Mesenteric fat pad (tissue), 1 donor: ENCODE measurements around the gene HPN. TPM values are rescaled to one million over a fixed set of nuclear protein-coding genes. Genes with fewer than 3 reads are reported as not detected.

Experiments used
- DNase-seq: peaks from one replicate; pipeline ENCODE4 v3.0.0-alpha.2; 2020; ENCODE audit warnings: low spot score
- total RNA-seq: library from RNA; stranded (reverse); fragmentation: NEBNext Ultra II Directional; extraction: Animal tissue kit (Norgen Biotek cat#: 25700); gene quantifications from one replicate; pipeline ENCODE4 v1.2.1, GENCODE V29; 2021
- donor health status: DM: yes; HTN: yes; CAD: no.

The HPN gene
- total RNA-seq, 1 donor from 2014 or later, result 1.4 TPM

DNA sequence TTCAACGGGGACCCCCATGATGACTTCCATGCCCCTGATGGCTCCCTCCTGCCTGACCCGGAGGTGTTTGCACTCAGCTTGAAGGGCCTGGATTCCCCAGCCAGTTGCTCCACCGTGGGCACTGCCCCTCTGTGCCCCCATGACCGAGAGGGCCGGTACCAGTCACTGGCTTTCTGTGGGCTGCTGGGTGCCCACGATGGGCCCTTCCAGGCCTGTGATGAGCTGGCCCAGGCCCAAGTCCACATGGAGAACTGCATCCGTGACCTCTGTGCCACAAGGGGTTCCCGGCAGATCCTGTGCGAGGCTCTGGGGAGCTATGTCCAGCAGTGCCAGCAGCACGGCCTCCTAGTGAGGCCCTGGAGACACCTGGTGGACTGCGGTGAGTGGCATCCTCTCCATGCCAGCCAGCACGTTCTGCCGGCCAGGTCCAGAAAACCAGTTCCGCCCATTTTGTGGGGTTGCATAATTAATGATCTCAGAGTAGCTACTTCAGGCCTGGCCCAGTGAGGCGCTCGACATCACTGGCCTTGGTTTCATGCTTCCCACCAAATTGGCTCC is 39.2 kb downstream of the HPN start:
- no peak for DNase-seq

DNA sequence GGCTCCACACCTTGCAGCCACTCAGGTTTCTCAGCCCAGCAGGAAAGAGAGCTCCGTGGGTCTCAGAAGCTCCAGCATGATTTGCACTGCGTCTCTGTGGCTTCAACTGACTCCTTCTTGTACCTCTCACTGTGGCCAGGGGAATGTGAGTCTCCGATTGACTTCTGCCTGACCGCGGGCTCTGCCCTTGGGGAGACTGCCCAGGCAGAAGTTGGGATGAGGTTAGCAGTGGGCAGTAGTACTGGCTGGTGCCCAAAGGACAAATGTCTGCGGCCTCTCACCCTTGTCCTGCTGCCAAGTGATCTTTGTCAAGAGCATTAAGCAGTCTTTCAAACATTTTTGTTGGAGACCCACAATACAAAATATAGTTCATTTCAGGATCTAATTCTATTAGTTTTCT is 39.7 kb downstream of the HPN start:
- no peak for DNase-seq

DNA sequence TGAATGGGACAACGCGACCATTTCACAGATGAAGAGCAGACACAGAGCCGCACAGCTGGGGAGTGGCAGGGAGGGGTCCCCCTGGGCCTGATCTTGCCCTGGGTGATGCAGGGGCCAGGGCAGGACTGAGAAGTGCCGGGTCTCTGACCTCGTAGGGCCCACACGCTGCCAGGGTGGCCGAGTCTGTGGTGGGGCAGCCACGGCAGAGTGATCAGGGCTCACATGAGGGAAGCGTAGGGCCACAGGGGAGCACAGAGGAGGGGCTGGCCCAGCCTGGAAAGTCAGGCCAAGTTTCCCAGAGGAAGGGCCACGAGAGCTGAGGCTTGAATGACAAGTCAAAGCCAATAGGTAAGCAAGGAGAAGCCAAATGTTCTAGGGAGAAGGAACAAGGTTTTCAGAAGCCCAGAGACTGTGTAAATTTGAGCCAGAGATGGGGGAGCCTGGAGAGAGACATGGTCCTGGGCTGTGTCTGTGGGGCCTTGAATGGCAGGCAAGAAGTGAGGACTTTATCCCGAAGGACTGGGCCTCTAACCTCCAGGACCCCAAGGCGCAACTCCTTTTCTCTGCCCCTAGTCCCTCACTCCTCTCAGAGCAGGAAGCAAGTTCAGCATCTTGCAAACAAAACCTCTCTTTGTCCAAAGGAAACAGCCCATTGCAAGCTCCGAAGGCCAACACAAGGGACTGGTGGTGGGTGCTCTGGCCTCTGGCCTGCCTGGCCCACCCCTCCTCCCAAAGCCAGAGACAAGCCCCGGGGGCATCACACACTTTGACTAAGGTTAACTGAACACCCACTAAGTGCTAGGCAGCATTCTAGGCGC is 42.4 kb downstream of the HPN start:
- DNase-seq, result no peak

DNA sequence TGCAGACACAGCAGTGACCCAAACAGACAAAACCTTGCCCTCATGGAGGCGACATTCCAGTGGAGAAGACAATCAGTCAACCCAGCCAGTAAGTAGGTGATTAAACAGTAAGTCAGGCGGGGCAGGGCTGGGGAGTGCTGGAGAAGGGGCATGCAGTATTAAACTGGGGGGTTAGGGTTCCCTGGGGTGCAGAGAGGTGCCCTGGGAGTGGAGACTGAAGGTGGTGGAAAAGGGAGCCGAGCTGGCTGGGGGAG is 42.9 kb downstream of the HPN start:
- no peak for DNase-seq

DNA sequence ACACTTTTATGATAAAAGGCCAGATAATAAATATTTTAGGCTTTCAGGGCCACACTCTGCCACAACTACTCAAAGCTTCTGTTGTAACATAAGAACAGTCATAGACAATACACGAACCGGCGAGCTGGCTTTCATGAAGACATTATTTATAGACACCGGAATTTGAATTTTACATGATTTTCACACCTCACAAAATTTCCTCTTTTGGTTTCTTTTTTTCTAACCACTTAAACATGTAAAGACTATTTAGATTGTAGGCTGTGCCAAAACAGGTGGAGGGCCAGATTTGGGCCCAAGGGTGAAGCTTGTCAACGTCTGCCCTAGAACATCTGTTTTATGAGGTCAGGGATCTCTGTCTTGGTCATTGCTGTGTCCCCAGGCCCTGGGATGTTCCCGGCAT is 44.4 kb downstream of the HPN start:
- DNase-seq, result no peak

DNA sequence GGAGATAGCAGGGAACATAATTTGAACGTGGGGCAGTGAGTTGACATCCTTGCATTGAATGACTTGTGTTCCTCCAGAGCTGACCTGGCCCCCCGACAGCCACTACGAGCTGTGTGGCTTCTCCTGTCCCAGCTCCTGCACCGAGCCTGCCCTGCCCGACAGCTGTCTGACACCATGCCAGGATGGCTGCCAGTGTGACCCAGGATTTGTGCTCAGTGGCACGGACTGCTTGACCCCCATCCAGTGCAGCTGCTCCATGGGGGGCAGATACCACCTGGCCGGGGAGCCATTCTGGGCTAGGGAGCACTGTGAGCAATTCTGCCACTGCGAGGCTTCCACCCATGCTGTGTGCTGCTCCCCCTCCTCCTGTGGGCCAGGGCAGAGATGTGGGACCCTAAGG is 44.9 kb downstream of the HPN start:
- no peak for DNase-seq

DNA sequence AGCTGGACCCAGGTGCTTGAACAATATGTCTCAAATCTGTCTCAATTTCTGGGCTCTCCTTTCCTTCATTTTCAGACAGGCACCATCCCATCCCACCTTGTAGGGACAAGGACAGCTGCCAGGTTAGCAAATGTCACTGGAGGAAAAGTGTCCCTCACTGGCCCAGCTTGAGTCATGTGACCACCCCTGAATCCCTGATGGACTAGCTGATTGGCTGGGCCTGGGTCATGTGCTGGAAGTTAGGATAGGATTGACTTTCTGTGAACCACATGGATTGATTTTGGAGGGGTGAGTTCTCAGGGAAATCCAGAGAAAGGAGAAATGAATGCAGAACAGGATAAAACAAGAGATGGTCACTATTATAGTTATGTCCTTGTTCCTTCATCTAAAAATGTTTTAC is 45.9 kb downstream of the HPN start:
- no peak for DNase-seq

DNA sequence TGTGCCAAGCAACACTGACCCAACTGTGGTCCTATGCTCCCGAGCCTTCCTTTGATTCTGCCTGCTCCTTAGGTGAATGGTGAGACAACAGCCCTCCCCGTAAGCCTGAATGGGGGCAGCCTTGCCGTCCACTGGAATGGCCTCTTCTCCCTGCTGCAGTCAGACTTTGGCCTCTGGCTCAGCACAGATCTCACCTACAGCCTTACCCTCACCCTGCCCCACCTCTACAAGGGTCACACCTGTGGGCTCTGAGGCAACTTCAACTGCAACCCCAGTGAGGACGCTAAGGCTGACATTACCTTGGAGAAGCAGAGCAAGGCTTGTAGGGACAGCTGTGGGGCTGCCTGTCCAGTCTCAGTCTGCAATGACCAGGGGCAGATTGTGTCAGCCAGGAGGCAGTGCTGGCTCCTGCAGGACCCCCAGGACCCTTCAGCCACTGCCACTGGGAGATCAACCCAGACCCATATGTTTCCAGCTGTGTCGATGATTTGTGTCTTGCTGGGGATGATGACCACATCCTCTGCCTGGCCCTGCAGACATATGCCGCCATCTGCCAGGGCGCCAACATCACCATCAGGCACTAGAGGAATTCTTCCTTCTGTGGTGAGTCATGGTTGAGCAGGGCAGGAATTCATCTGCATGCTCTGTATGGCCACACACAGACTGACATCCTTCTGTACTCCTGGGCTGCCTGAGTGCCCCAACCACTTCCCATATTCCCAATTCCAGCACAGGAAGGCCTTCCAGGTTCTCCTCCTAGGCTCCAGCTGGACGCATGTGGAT is 46.8 kb downstream of the HPN start:
- DNase-seq, result no peak

DNA sequence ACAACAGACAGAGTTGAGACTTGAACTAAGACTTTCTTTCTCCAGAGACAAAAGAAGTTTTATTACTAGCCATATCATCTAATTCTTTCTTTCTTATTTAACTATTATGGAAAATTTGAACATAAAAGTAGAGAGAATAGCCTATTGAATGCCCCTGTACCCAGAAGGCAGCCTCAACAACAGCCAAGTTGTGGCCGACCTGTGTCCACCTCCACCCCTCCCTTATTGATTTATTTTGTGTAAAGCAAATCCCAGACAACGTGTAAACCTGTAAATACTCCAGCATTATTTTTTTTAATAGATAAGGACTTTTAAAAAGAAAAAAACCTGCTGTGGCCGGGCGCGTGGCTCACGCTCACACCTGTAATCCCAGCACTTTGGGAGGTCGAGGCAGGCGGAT is 48.0 kb downstream of the HPN start:
- DNase-seq, result no peak

DNA sequence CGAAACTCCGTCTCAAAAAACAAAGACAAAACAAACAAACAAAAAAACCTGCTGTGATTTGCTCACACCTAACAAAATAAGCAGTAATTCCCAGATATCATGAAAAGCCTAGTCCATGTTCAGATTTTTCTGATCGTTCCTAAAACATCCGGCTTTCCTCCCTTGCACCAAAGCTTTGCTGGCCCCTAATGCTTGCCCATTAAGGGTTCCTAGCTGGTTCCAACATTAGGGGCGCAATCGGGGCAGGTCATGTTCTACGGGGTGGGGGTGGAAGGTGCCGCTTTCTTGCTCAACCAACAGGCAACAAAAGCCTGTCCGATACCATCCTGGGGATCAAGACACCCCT is 48.6 kb downstream of the HPN start:
- DNase-seq, result no peak

DNA sequence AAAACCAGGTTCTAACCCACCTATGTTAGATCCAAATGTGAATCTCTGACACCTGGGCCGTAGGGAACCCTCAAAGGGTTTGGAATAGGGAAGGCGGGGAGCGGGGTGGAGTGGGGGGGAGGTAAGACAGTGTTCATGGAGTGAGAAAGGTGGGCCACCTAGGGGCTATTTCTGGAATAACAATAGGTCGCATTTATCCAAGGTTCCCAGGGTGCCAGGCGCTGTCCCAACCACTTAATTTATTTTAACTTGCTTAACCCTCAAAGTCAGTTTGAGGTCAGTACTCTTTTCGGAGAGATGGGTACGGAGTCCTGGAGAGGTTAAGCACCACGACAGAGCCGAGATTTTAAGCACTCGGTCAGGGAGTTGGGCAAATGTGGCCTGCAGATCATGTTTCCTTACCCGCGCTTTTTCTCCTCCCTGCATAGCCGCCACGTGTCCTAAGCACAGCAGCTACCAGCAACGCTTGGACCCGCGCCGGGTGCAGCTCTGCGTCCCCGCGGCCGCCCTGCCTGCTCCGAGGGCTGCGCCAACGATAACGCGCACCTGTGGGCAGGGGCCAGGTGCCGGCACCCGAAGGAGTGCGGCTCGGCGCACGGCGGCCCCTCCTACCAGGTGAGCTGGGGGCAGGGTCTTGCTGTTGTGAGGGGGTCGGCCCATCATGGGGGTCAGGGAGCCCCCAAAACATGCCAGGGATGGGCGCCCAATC is 49.1 kb downstream of the HPN start:
- no peak for DNase-seq

DNA sequence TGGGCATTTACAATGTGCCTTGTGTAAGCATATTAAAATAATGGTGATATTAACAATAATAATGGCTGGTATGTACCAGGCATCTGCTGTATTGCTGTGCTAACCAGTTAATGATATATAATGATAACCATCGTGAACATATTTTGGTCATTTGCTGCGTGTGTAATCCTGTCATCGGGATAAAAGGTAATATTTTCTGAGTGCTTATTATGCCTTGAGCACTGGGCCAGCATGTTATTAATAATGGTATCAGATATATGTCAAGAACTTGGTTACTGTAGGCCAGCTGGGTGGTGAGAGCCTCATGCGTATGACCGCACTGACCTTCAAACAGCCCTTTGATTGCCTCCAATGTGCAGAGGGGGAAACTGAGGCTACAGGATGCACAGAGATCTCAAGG is 51.9 kb downstream of the HPN start:
- DNase-seq, result no peak

DNA sequence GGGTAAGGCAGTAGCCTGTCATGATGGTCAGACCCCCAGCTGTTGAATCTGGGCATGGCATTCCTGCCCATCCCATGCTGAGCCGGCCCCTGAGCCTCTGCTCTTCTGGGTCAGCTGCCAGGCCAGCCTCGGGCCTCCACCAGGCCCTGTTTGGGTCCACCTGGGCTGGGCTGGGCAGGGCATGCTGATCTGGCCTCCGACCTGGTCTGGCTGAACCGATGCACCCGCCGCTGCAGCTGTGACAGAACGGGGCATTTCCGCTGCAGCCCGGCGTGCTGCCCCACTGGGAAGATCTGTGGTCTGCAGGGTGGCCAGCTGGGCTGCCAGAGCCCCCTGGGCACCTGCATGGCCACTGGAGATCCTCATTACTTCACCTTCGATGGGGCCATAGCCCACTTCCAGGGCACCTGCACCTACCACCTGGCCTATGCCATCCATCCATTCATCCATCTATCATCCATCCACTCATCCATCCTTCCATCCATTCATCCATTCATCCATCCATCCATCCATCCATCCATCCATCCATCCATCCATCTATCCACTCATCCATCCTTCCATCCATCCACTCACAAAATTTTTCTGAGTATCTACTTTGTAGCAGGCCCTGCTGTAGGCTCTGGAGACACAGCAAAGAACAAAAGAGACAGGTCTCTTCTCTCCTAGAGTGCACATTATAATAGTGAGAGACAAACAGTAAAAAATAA is 52.6 kb downstream of the HPN start:
- no peak for DNase-seq

DNA sequence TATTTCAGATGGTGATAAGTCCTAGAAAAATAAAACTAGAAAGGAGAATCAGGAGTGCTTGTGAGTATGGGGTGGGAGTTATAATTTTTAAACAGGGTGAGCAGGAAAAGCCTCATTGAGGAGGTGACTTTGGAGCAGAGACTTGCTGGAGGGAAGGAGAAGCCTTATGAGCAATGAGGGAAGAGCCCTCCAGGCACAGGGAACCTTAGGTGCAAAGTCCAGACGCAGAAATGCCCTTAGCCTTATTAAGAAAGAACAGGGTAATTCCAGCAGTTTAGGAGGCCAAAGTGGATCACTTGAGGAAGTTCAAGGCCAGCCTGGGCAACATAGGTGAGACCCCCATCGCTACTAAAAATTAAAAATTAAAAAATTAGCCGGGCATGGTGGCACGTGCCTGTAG is 53.1 kb downstream of the HPN start:
- DNase-seq, result no peak

DNA sequence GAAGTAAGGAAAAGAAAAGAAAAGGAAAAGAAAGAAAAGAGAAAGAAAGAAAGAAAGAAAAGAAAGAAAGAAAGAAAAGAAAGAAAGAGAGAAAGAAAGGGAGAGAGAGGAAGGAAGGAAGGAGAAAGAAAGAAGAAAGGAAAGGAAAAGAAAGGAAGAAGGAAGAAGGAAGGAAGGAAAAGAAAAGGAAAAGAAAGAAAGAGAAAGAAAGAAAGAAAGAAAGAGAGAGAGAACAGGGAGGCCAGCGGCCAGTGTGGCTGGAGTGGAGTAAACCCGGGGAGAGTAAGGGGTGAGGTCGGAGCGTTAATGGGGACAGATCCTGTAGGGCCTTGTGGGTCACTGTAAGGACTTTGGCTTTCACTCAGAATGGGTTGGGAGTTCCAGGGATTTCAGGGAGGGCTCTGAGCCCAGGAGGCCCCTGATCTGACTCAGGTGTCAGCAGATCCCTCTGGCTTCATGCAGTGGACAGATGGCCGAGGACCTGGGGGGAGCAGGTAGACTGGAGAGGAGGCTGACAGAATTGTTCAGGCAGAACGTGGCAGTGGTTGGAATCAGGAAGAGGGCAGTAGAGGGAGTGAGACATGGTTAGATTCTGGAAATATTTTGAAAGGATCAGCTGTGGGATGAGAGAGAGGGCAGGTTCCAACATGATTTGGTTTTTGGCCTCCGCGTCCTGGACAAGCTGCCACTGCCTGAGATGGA is 54.3 kb downstream of the HPN start:
- no peak for DNase-seq

DNA sequence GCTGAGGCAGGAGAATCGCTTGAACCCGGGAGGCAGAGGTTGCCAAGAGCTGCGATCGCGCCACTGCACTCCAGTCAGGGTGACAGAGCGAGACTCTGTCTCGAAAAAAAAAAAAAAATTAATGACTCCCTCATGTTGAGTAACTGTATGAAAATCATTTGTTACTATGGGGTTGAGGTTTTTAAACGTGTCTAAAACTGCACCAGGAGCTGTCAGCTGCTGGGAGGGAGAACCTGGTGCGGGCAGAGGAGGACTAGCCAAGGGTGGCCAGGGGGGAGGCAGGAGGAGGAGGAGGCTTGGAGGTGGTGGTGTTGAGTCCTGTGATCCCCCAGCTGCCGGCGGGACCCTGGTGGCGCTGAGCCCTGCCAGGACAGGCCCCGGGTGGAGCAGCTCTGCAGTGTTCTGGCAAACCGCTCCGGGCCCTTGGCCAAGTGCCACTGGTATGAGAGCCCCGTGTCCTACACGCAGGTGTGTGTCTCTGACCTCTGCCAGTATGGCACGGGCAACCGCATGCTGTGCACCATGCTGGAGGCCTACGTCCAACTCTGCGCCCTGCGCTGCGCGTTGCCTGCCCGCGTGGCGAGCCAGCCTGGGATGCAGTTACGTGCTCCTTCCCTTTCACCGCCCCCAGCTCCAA is 57.0 kb downstream of the HPN start:
- DNase-seq, result no peak

DNA sequence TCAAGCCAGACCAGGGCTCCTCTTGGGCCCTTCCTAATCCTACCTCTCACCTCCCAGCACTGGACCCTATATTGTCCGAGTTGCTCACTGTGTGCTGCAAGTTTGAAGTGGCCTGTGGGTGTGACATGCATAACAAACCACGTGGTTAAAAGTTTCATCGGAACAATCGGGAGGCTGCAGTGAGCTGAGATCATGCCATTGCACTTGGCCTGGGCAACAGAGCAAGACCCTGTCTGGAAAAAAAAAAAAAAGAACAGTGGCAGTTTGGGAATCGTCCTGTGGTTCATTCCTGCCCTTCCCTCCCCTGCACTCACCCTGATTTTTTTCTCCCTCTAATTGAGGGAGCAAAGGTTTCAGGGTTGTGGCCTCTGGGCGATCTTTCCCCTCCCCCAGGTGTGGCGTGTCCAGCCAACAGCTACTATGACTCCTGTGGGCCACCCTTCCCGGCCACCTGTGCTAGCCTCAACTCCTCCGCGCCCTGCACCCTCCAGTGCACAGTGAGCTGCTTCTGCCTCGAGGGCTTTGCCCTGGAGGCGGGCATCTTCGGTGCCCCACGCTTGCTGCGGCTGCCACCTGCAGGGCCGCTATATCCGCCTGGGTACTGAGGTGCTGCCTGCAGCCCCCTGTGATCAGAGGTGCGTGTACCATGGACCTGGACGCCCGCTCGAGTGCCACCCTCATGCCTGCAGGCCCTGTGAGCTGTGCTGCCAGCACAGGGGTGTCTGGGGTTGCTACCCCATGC is 57.8 kb downstream of the HPN start:
- DNase-seq, result no peak

DNA sequence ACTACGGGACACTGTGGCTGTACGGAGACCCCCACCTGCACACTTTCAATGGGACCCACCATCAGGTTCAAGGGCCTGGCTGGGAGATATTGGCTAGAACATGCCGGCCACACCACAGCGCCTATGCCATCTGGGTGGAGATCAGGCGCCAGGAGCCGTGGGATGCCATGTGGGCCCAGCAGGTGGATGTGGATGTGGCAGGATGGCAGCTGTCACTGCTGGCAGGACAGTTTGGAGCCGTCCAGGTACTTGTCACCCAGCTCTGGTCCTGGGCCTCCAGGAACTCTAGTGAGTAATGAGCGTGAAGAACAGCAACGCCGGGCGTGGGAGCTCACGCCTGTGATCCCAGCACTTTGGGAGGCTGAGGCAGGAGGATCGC is 58.4 kb downstream of the HPN start:
- no peak for DNase-seq

DNA sequence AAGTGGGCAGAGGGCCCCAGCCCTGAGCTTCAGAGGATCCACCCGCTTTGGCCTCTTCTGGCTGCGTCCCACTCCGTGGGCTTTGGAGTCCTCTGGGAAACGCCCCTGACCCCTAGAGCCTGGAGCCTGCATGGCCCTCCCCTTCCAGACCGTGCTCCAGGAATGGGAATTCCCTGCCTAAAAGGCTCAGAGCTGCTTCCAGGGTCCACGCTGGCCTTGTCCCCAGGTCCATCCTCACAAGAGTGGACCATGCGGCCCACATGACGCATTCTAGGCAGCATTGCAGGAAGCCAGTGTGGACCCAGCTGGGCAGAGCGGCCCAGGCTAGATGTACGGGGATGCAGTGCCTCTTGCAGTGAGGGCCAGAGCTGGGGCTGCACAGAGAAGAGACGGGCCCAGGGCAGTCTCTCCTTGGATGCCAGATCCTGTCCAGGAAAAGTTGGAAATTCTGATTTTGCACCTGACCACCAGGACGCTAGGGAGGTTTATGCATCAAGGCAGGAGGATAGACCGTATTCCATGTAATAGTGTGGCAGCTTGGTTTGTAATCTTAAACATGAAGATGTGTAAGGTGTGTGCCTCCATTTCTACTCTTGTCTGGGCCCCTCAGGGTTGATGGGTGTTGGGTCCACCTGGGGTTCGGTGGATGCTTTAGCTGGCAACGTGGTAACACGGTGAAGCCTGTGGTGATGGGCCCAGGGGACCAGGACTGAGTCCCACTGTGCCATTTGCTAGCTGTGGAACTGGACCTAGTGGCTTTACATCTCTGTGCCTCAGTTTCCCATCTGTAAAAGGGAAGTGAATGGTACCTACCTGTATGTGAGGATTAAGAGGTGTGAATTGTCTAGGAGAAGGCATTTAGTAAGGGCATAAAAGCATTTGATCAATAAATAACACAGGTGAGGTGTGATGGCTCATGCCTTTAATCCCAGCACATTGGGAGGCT is 59.3 kb downstream of the HPN start:
- DNase-seq, result no peak
